Liver (tissue), 9 donors: ENCODE results near the gene C12orf76. TPM values are rescaled to one million over a fixed set of nuclear protein-coding genes. Genes with fewer than 3 reads are reported as not detected.

ENCODE experiments used
- DNase-seq: peaks from one replicate; pipeline ENCODE4 v3.0.0-alpha.2; 2017; ENCODE audit warnings: low spot score
- H3K27ac ChIP-seq, 2 donors: one replicate each; pipeline ENCODE4 v1.7.0; 2013; ENCODE audit warnings: inconsistent platforms in 2 of 2, low read length in 2 of 2, control low read depth in 1 of 2, low read depth in 1 of 2, mild to moderate bottlenecking in 1 of 2
- H3K27me3 ChIP-seq, 4 donors: one replicate each; pipeline versions ENCODE4 v1.6.1 to v1.7.0; 2013; ENCODE audit warnings: low read length in 3 of 4, inconsistent platforms in 1 of 4, mild to moderate bottlenecking in 1 of 4, moderate library complexity in 1 of 4; ENCODE audit not compliant: control insufficient read depth in 4 of 4, insufficient read depth in 4 of 4
- H3K36me3 ChIP-seq, 4 donors: one replicate each; pipeline versions ENCODE4 v1.6.1 to v1.7.0; 2013; ENCODE audit warnings: low read length in 3 of 4, mild to moderate bottlenecking in 3 of 4, low read depth in 1 of 4, moderate library complexity in 1 of 4; ENCODE audit not compliant: control insufficient read depth in 4 of 4, insufficient read depth in 3 of 4
- H3K4me1 ChIP-seq, 4 donors: one replicate each; pipeline versions ENCODE4 v1.6.1 to v1.7.0; 2013; ENCODE audit warnings: low read length in 3 of 4, mild to moderate bottlenecking in 3 of 4, moderate library complexity in 1 of 4; ENCODE audit not compliant: control insufficient read depth in 4 of 4, insufficient read depth in 4 of 4
- H3K4me3 ChIP-seq, 3 donors: one replicate each; pipeline versions ENCODE4 v1.6.1 to v1.7.0; 2013; ENCODE audit warnings: low read length in 3 of 3, control low read depth in 1 of 3, low read depth in 1 of 3, mild to moderate bottlenecking in 1 of 3
- H3K9ac ChIP-seq, 2 donors: one replicate each; pipeline ENCODE4 v1.7.0; 2013; ENCODE audit warnings: low read length in 2 of 2, mild to moderate bottlenecking in 2 of 2, moderate library complexity in 2 of 2, control low read depth in 1 of 2, low read depth in 1 of 2
- H3K9me3 ChIP-seq, 4 donors: one replicate each; pipeline versions ENCODE4 v1.6.1 to v1.7.0; 2013; ENCODE audit warnings: low read length in 3 of 4; ENCODE audit not compliant: control insufficient read depth in 4 of 4
- FOXA1 ChIP-seq: IDR thresholded peaks from 2 replicates; pipeline ENCODE4 v1.6.1; 2016; ENCODE audit warnings: antibody characterized with exemption
- FOXA2 ChIP-seq: IDR thresholded peaks from 2 replicates; pipeline ENCODE4 v1.6.1; 2016; ENCODE audit warnings: antibody characterized with exemption
- GABPA ChIP-seq, 2 donors: IDR thresholded peaks in 1 of 2; conservative IDR thresholded peaks in 1 of 2; 2 replicates each; pipeline ENCODE4 v1.6.1; 2016; ENCODE audit warnings: antibody characterized with exemption in 2 of 2, mild to moderate bottlenecking in 1 of 2, moderate library complexity in 1 of 2
- HNF4A ChIP-seq, 2 donors: conservative IDR thresholded peaks; 2 replicates each; pipeline ENCODE4 v1.6.1; 2016; ENCODE audit warnings: antibody characterized with exemption in 2 of 2, mild to moderate bottlenecking in 2 of 2
- HNF4G ChIP-seq: IDR thresholded peaks from 2 replicates; pipeline ENCODE4 v1.6.1; 2016; ENCODE audit warnings: antibody characterized with exemption
- JUND ChIP-seq, 2 donors: IDR thresholded peaks; 2 replicates each; pipeline ENCODE4 v1.6.1; 2016; ENCODE audit warnings: antibody characterized with exemption in 2 of 2
- NR2F2 ChIP-seq: IDR thresholded peaks from 2 replicates; pipeline ENCODE4 v1.6.1; 2016; ENCODE audit warnings: antibody characterized with exemption
- RAD21 ChIP-seq, 2 donors: IDR thresholded peaks; 2 replicates each; pipeline ENCODE4 v1.6.1; 2016; ENCODE audit warnings: antibody characterized with exemption in 2 of 2, mild to moderate bottlenecking in 2 of 2
- SP1 ChIP-seq: IDR thresholded peaks from 2 replicates; pipeline ENCODE4 v1.6.1; 2018; ENCODE audit warnings: antibody characterized with exemption, mild to moderate bottlenecking
- YY1 ChIP-seq: IDR thresholded peaks from 2 replicates; pipeline ENCODE4 v1.6.1; 2016; ENCODE audit warnings: antibody characterized with exemption, mild to moderate bottlenecking
- WGBS: extraction: QIAGEN DNeasy Blood & Tissue Kit; methylation state at CpG from one replicate; pipeline ENCODE4 v1.1.7; 2013; 5-methylcytosine and 5-hydroxymethylcytosine counted together
- polyA plus RNA-seq, 2 donors: library from polyadenylated mRNA; stranded (reverse) in 1 of 2; unstranded in 1 of 2; fragments of 200-250 nt in 1 of 2; fragments of >200 nt in 1 of 2; fragmentation: Nextera tagmentation in 1 of 2; extraction: Ambion mirVana in 1 of 2; gene quantifications; one replicate each; pipeline versions ENCODE4 v1.2.1 to v1.2.3, GENCODE V29; 2013 to 2015
- total RNA-seq, 2 donors: library from RNA; depleted of rRNA; stranded (reverse); fragments of >200 nt; gene quantifications; one replicate each; pipeline ENCODE4 v1.2.3, GENCODE V29; 2014
- TF ChIP-seq, protein P1 (sequence below): fragments of 150-350 bp; IDR thresholded peaks from 2 replicates; pipeline ENCODE4 v1.5.1; 2017; ENCODE audit warnings: improper control_type of control experiment, low read depth, low read length; ENCODE audit not compliant: missing input control
- TF ChIP-seq, protein P2 (sequence below): IDR thresholded peaks from 2 replicates; pipeline ENCODE4 v1.6.1; 2016; ENCODE audit warnings: antibody characterized with exemption, mild to moderate bottlenecking
- TF ChIP-seq, protein P3 (sequence below): IDR thresholded peaks from 2 replicates; pipeline ENCODE4 v1.6.1; 2016; ENCODE audit warnings: antibody characterized with exemption
- TF ChIP-seq, protein P4 (sequence below): IDR thresholded peaks from 2 replicates; pipeline ENCODE4 v1.6.1; 2016; ENCODE audit warnings: antibody characterized with exemption
- donor health status: healthy.
- donor health status: healthy.
- donor health status: healthy.
- donor health status: healthy.
- donor health status: healthy.

Gene C12orf76
- total and polyA plus RNA-seq, 4 donors, result 5.6 to 22.4 (median 6.1) TPM

DNA sequence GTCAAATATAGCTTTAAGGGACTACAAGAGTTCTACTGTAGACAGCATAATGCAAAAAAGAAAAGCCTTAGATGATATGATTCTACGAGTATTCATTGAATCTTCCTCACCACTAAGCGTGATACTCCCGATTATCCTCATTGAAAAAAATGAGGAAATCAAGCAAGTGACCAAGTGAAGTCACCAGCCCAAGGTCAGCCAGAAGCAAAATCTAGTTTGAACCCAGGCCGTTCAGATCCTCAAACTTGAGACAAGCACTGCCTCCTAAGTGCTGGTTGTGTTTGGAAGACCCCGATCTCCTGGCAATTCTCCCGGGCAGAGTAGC lies 53.0 kb downstream of the C12orf76 start:
- H3K4me1 ChIP-seq, result peaks cover 0 to 36% (median 21%) of the 10 kb centered on the region in 4 donors
- H3K4me3 ChIP-seq, result peak overlapping the region; percentile 86 to 94 (median 92)
- H3K27me3 ChIP-seq, result no peaks in the 10 kb centered on the region
- peaks cover 0 to 9% (median 4%) of the 10 kb centered on the region in 4 donors for H3K36me3 ChIP-seq
- 5% methylated on average over 6 of the region's 6 CpGs for WGBS
- TF ChIP-seq HNF4G (no peak), NR2F2 (no peak), FOXA1 (no peak), JUND (IDR thresholded peaks at IDR 0.05) (no peak), SP1 (no peak), RAD21 (IDR thresholded peaks at IDR 0.05) (no peak), GABPA (IDR thresholded peaks at IDR 0.05 in 1 of 2, conservative IDR thresholded peaks at IDR 0.05 in 1 of 2) (no peak), FOXA2 (no peak), HNF4A (conservative IDR thresholded peaks at IDR 0.05) (no peak)
- TF ChIP-seq, protein P1, sequence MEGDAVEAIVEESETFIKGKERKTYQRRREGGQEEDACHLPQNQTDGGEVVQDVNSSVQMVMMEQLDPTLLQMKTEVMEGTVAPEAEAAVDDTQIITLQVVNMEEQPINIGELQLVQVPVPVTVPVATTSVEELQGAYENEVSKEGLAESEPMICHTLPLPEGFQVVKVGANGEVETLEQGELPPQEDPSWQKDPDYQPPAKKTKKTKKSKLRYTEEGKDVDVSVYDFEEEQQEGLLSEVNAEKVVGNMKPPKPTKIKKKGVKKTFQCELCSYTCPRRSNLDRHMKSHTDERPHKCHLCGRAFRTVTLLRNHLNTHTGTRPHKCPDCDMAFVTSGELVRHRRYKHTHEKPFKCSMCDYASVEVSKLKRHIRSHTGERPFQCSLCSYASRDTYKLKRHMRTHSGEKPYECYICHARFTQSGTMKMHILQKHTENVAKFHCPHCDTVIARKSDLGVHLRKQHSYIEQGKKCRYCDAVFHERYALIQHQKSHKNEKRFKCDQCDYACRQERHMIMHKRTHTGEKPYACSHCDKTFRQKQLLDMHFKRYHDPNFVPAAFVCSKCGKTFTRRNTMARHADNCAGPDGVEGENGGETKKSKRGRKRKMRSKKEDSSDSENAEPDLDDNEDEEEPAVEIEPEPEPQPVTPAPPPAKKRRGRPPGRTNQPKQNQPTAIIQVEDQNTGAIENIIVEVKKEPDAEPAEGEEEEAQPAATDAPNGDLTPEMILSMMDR, result no peak
- TF ChIP-seq, protein P2, sequence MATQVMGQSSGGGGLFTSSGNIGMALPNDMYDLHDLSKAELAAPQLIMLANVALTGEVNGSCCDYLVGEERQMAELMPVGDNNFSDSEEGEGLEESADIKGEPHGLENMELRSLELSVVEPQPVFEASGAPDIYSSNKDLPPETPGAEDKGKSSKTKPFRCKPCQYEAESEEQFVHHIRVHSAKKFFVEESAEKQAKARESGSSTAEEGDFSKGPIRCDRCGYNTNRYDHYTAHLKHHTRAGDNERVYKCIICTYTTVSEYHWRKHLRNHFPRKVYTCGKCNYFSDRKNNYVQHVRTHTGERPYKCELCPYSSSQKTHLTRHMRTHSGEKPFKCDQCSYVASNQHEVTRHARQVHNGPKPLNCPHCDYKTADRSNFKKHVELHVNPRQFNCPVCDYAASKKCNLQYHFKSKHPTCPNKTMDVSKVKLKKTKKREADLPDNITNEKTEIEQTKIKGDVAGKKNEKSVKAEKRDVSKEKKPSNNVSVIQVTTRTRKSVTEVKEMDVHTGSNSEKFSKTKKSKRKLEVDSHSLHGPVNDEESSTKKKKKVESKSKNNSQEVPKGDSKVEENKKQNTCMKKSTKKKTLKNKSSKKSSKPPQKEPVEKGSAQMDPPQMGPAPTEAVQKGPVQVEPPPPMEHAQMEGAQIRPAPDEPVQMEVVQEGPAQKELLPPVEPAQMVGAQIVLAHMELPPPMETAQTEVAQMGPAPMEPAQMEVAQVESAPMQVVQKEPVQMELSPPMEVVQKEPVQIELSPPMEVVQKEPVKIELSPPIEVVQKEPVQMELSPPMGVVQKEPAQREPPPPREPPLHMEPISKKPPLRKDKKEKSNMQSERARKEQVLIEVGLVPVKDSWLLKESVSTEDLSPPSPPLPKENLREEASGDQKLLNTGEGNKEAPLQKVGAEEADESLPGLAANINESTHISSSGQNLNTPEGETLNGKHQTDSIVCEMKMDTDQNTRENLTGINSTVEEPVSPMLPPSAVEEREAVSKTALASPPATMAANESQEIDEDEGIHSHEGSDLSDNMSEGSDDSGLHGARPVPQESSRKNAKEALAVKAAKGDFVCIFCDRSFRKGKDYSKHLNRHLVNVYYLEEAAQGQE, result no peak
- TF ChIP-seq, protein P3, sequence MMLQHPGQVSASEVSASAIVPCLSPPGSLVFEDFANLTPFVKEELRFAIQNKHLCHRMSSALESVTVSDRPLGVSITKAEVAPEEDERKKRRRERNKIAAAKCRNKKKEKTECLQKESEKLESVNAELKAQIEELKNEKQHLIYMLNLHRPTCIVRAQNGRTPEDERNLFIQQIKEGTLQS, result no peak
- TF ChIP-seq, protein P4, sequence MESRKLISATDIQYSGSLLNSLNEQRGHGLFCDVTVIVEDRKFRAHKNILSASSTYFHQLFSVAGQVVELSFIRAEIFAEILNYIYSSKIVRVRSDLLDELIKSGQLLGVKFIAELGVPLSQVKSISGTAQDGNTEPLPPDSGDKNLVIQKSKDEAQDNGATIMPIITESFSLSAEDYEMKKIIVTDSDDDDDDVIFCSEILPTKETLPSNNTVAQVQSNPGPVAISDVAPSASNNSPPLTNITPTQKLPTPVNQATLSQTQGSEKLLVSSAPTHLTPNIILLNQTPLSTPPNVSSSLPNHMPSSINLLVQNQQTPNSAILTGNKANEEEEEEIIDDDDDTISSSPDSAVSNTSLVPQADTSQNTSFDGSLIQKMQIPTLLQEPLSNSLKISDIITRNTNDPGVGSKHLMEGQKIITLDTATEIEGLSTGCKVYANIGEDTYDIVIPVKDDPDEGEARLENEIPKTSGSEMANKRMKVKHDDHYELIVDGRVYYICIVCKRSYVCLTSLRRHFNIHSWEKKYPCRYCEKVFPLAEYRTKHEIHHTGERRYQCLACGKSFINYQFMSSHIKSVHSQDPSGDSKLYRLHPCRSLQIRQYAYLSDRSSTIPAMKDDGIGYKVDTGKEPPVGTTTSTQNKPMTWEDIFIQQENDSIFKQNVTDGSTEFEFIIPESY, result no peak
- no peak for DNase-seq
- peak overlapping the region; percentile 66 to 92 for H3K9ac ChIP-seq
- H3K27ac ChIP-seq, result peak overlapping the region; percentile 82 to 88
- H3K9me3 ChIP-seq, result no peaks in the 10 kb centered on the region

DNA sequence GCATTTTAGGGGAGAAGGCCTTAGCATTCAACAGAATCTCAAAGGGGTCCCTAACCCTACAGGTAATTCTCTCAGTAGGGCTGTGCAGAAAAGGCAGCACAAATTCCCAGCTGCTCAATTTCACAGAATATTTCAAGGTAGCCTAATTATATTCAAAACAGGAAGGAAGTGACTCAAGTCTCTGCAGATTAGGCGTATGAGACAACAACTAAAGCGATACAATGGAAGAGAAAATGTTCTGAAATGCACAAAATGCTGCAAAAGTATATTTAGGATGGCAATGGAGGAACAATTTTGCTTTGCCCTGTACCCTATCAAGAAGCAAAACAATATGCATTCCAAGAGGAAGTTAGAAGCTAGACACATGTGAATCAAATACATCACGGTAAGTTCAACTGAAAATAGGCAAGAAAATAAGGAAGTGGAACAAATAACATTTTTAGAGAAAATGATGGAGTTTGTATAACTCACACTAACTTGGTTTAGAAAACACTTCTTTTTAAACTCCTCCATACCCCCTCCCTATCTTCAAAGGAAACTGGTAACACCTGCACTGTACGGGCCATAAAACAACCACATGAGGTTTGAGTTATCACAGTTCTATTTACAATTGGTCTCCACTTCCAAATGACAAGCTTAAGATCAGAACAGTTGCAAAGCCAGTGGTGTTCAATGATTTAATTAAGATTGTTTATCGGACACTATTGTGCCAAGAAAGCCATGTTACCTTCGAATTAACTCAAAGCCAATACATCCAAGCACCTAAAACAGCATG lies 53.7 kb downstream of the C12orf76 start:
- Histone ChIP-seq H3K4me1 (peaks cover 0 to 31% (median 16%) of the 10 kb centered on the region in 4 donors), H3K4me3 (peak overlapping the region; percentile 86 to 94 (median 92)), H3K27me3 (no peaks in the 10 kb centered on the region), H3K36me3 (peaks cover under 1 to 16% (median 9%) of the 10 kb centered on the region in 4 donors), H3K27ac (peak overlapping the region; percentile 82 to 88), H3K9ac (peak overlapping the region; percentile 66 to 92), H3K9me3 (no peaks in the 10 kb centered on the region)
- 52% methylated on average over 6 of the region's 6 CpGs for WGBS
- TF ChIP-seq RAD21 (IDR thresholded peaks at IDR 0.05), result no peak
- peak; percentile 16 for TF ChIP-seq YY1
- no peak for DNase-seq
